Mesenteric fat pad (tissue), 1 donor: Measurements from ENCODE around the gene USP26. TPM values are rescaled to one million over a fixed set of nuclear protein-coding genes. Genes with fewer than 3 reads are reported as not detected.
"Not testable (repeated sequence)": the region's sequence is repeated elsewhere in the genome, so short reads cannot be mapped to it uniquely, and the experiment has no call there.

Source experiments
- DNase-seq: peaks from one replicate; pipeline ENCODE4 v3.0.0-alpha.2; 2020; ENCODE audit warnings: low spot score
- long read RNA-seq: library from polyadenylated mRNA; unstranded; transcript quantifications from one replicate; pipeline ENCODE4 v2.0.0, GENCODE V29; 2020
- total RNA-seq: library from RNA; stranded (reverse); fragmentation: NEBNext Ultra II Directional; extraction: Animal tissue kit (Norgen Biotek cat#: 25700); gene quantifications from one replicate; pipeline ENCODE4 v1.2.1, GENCODE V29; 2021
- donor health status: DM: yes; HTN: yes; CAD: no.

The USP26 gene
- total RNA-seq = not detected
- long read RNA-seq = 0 reads

- DNase-seq = no peak
Observed at GRCh38 chrX:133097031-133097430, at the start of gene USP26. USP26 (minus strand) TSS chrX:133097109; CDS start chrX:133028220, 68,889 bp downstream.

- DNase-seq = no peak
Observed at GRCh38 chrX:133134282-133134681, 37.4 kb upstream of the USP26 start.

- no peak for DNase-seq
Observed at GRCh38 chrX:133120406-133120805, 23.5 kb upstream of the USP26 start.

- DNase-seq = no peak
Observed at GRCh38 chrX:133094098-133094731, 2.7 kb downstream of the USP26 start.

GRCh38 chrX:133090236-133090809 lies 6.6 kb downstream of the USP26 start:
- DNase-seq = no peak

GRCh38 chrX:133089411-133089810 lies 7.5 kb downstream of the USP26 start:
- DNase-seq = no peak

- no peak for DNase-seq
Observed at GRCh38 chrX:133085785-133086184, 11.1 kb downstream of the USP26 start.

- DNase-seq = not testable (repeated sequence)
Observed at GRCh38 chrX:133085056-133085455, 11.9 kb downstream of the USP26 start.

- no peak for DNase-seq
Observed at GRCh38 chrX:133083899-133084298, 13.0 kb downstream of the USP26 start.

- no peak for DNase-seq
Observed at GRCh38 chrX:133081990-133082389, 14.9 kb downstream of the USP26 start.

GRCh38 chrX:133077856-133078255 lies 19.1 kb downstream of the USP26 start:
- not testable (repeated sequence) for DNase-seq

GRCh38 chrX:133072566-133072965 lies 24.3 kb downstream of the USP26 start:
- DNase-seq = no peak

- DNase-seq = no peak
Observed at GRCh38 chrX:133068461-133068860, 28.4 kb downstream of the USP26 start.

GRCh38 chrX:133056341-133056740 lies 40.6 kb downstream of the USP26 start:
- DNase-seq = no peak

GRCh38 chrX:133054761-133055405 lies 42.0 kb downstream of the USP26 start:
- no peak for DNase-seq

GRCh38 chrX:133053861-133054598 lies 42.9 kb downstream of the USP26 start:
- DNase-seq = no peak

GRCh38 chrX:133048751-133049150 lies 48.2 kb downstream of the USP26 start:
- no peak for DNase-seq

GRCh38 chrX:133046601-133047000 lies 50.3 kb downstream of the USP26 start:
- DNase-seq = no peak

- no peak for DNase-seq
Observed at GRCh38 chrX:133045986-133046385, 50.9 kb downstream of the USP26 start.

GRCh38 chrX:133044145-133044786 lies 52.6 kb downstream of the USP26 start:
- not testable (repeated sequence) for DNase-seq

GRCh38 chrX:133042260-133042659 lies 54.6 kb downstream of the USP26 start:
- DNase-seq = no peak
